Renal cortical epithelial cell (primary cell): Measurements from ENCODE around the gene PDCD7. TPM values are rescaled to one million over a fixed set of nuclear protein-coding genes. Genes with fewer than 3 reads are reported as not detected.
"Not testable (repeated sequence)": the region's sequence is repeated elsewhere in the genome, so short reads cannot be mapped to it uniquely, and the experiment has no call there.

Source experiments
- DNase-seq: peaks from one replicate; pipeline ENCODE4 v3.0.0-alpha.2; 2011; ENCODE audit warnings: low read depth
- total RNA-seq: library from RNA; depleted of rRNA; stranded (reverse); fragments of >200 nt; gene quantifications from 2 replicates; pipeline ENCODE4 v1.2.3, GENCODE V29; 2014

The PDCD7 gene
- total RNA-seq, 1 donor from 2014 or later, result 18.4 TPM

GRCh38 chr15:65115542-65115941 lies 18.1 kb downstream of the PDCD7 start:
- DNase-seq, result no peak

- DNase-seq, result no peak
Observed at GRCh38 chr15:65115086-65115485, 18.5 kb downstream of the PDCD7 start, which contains the start of gene UBAP1L. Gene UBAP1L, minus strand, starts transcription at chr15:65115200. Its CDS starts 8,985 bp downstream, at chr15:65106215.

- DNase-seq, result no peak
Observed at GRCh38 chr15:65110676-65111292, 22.8 kb downstream of the PDCD7 start.

GRCh38 chr15:65106011-65106590 lies 27.5 kb downstream of the PDCD7 start:
- DNase-seq, result no peak

GRCh38 chr15:65105038-65105437 lies 28.6 kb downstream of the PDCD7 start:
- no peak for DNase-seq

- DNase-seq, result no peak
Observed at GRCh38 chr15:65102912-65103311, 30.7 kb downstream of the PDCD7 start.

GRCh38 chr15:65101891-65102708 lies 31.5 kb downstream of the PDCD7 start:
- no peak for DNase-seq

GRCh38 chr15:65101411-65101890 lies 32.2 kb downstream of the PDCD7 start:
- peak; percentile 29 for DNase-seq

GRCh38 chr15:65100442-65100841 lies 33.2 kb downstream of the PDCD7 start:
- DNase-seq, result no peak

- not testable (repeated sequence) for DNase-seq
Observed at GRCh38 chr15:65099801-65100200, 33.8 kb downstream of the PDCD7 start.

GRCh38 chr15:65099336-65099735 lies 34.3 kb downstream of the PDCD7 start:
- DNase-seq, result no peak

GRCh38 chr15:65097651-65098263 lies 35.9 kb downstream of the PDCD7 start:
- no peak for DNase-seq

GRCh38 chr15:65096481-65097385 lies 36.9 kb downstream of the PDCD7 start:
- no peak for DNase-seq

GRCh38 chr15:65095747-65096104 lies 37.9 kb downstream of the PDCD7 start:
- no peak for DNase-seq

- no peak for DNase-seq
Observed at GRCh38 chr15:65095011-65095746, 38.4 kb downstream of the PDCD7 start.

GRCh38 chr15:65094294-65094995 lies 39.2 kb downstream of the PDCD7 start:
- DNase-seq, result no peak

GRCh38 chr15:65093793-65094170 lies 39.8 kb downstream of the PDCD7 start:
- not testable (repeated sequence) for DNase-seq

- no peak for DNase-seq
Observed at GRCh38 chr15:65092911-65093792, 40.5 kb downstream of the PDCD7 start.
